ENCODE data around the gene ZNF775.
A peak's percentile ranks its signal among the peaks of the same experiment; 100 is the strongest.

ZNF775 gene

GRCh38 chr7:150374472-150374871 is 4.7 kb upstream of the ZNF775 start:
- ATAC-seq (ENCODE audit: insufficient read depth, low read depth) (no peak), DNase-seq (peak; percentile 25)
- peak overlapping the region; percentile 83 for H3K4me2 ChIP-seq (ENCODE audit: insufficient read depth, low read length)
- TF ChIP-seq EZH2 (IDR thresholded peaks at IDR 0.05; ENCODE audit: borderline replicate concordance, low read depth, low read length, severe bottlenecking), result no peak
- TF ChIP-seq, protein P1, sequence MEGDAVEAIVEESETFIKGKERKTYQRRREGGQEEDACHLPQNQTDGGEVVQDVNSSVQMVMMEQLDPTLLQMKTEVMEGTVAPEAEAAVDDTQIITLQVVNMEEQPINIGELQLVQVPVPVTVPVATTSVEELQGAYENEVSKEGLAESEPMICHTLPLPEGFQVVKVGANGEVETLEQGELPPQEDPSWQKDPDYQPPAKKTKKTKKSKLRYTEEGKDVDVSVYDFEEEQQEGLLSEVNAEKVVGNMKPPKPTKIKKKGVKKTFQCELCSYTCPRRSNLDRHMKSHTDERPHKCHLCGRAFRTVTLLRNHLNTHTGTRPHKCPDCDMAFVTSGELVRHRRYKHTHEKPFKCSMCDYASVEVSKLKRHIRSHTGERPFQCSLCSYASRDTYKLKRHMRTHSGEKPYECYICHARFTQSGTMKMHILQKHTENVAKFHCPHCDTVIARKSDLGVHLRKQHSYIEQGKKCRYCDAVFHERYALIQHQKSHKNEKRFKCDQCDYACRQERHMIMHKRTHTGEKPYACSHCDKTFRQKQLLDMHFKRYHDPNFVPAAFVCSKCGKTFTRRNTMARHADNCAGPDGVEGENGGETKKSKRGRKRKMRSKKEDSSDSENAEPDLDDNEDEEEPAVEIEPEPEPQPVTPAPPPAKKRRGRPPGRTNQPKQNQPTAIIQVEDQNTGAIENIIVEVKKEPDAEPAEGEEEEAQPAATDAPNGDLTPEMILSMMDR (IDR thresholded peaks at IDR 0.05; ENCODE audit: borderline replicate concordance, extremely low read depth, low read length, poor library complexity, severe bottlenecking), result no peak
- no peaks in the 10 kb centered on the region for H3K27me3 ChIP-seq (ENCODE audit: insufficient read depth, low read length, poor library complexity)
- H3K36me3 ChIP-seq (ENCODE audit: insufficient read depth, low read length), result peaks cover 59% of the 10 kb centered on the region
- peak overlapping the region; percentile 95 for H3K9ac ChIP-seq (ENCODE audit: low read depth, low read length)
- H3K4me1 ChIP-seq (ENCODE audit: insufficient read depth, low read length), result peaks cover 68% of the 10 kb centered on the region
- peaks cover 92% of the 10 kb centered on the region for H3K79me2 ChIP-seq (ENCODE audit: insufficient read depth, low read length)
- H4K20me1 ChIP-seq (ENCODE audit: insufficient read depth, low read length), result peaks cover 35% of the 10 kb centered on the region
- no peaks in the 10 kb centered on the region for H3K9me3 ChIP-seq (ENCODE audit: insufficient read depth, low read length, severe bottlenecking)
- peak overlapping the region; percentile 61 to 66; a peak in 3 of 4 replicates for H3K4me3 ChIP-seq (ENCODE audit: low read depth in 1 of 2, low read length in 2 of 2)
- H2AFZ ChIP-seq (ENCODE audit: low read depth, low read length), result no peak overlapping the region
- H3K27ac ChIP-seq (ENCODE audit: low read length), result peak overlapping the region; percentile 97

GRCh38 chr7:150375662-150376521 is 3.2 kb upstream of the ZNF775 start:
- Histone ChIP-seq H3K27me3 (ENCODE audit: insufficient read depth, low read length, poor library complexity) (no peaks in the 10 kb centered on the region), H3K4me2 (ENCODE audit: insufficient read depth, low read length) (peak overlapping the region; percentile 83), H3K27ac (ENCODE audit: low read length) (peak overlapping the region; percentile 98), H3K36me3 (ENCODE audit: insufficient read depth, low read length) (peaks cover 47% of the 10 kb centered on the region), H4K20me1 (ENCODE audit: insufficient read depth, low read length) (peaks cover 38% of the 10 kb centered on the region), H3K4me3 (ENCODE audit: low read depth in 1 of 2, low read length in 2 of 2) (peak overlapping the region in 1 of 2 experiments; percentile 42; a peak in 2 of 4 replicates), H3K9me3 (ENCODE audit: insufficient read depth, low read length, severe bottlenecking) (no peaks in the 10 kb centered on the region), H3K4me1 (ENCODE audit: insufficient read depth, low read length) (peaks cover 81% of the 10 kb centered on the region), H2AFZ (ENCODE audit: low read depth, low read length) (no peak overlapping the region), H3K9ac (ENCODE audit: low read depth, low read length) (peak overlapping the region; percentile 95), H3K79me2 (ENCODE audit: insufficient read depth, low read length) (peaks cover 92% of the 10 kb centered on the region)
- TF ChIP-seq, protein P1 (IDR thresholded peaks at IDR 0.05; ENCODE audit: borderline replicate concordance, extremely low read depth, low read length, poor library complexity, severe bottlenecking), result no peak
- TF ChIP-seq EZH2 (IDR thresholded peaks at IDR 0.05; ENCODE audit: borderline replicate concordance, low read depth, low read length, severe bottlenecking), result no peak
- no peak for ATAC-seq (ENCODE audit: insufficient read depth, low read depth)
- peak; percentile 60 for DNase-seq

DNA sequence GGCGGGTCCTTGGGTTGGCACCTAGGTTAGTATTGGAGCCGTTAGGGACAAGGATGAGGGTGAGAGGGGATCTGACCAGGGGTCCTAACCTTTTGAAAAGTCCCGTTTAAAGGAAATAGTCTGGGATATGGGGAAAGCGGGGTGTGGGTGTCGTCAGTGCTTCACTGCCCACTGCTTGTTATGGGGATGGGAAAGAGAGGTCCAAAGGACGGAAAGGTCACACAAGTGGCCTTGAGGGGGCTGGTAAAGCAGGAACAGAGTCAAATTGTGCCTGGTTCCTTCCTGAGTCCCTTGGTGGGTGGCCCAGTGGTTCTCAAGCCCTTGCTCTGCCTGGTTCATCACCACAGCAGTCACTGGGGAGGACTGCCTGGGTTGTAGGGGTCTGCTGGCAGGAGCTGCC is 2.6 kb upstream of the ZNF775 start:
- Histone ChIP-seq H4K20me1 (ENCODE audit: insufficient read depth, low read length) (peaks cover 34% of the 10 kb centered on the region), H3K4me1 (ENCODE audit: insufficient read depth, low read length) (peaks cover 82% of the 10 kb centered on the region), H3K9ac (ENCODE audit: low read depth, low read length) (peak overlapping the region; percentile 95), H3K27me3 (ENCODE audit: insufficient read depth, low read length, poor library complexity) (no peaks in the 10 kb centered on the region), H3K9me3 (ENCODE audit: insufficient read depth, low read length, severe bottlenecking) (no peaks in the 10 kb centered on the region), H3K79me2 (ENCODE audit: insufficient read depth, low read length) (peaks cover 92% of the 10 kb centered on the region), H3K4me3 (ENCODE audit: low read depth in 1 of 2, low read length in 2 of 2) (peak overlapping the region in 1 of 2 experiments; percentile 42; a peak in 2 of 4 replicates), H3K36me3 (ENCODE audit: insufficient read depth, low read length) (peaks cover 43% of the 10 kb centered on the region), H3K27ac (ENCODE audit: low read length) (peak overlapping the region; percentile 98), H2AFZ (ENCODE audit: low read depth, low read length) (no peak overlapping the region), H3K4me2 (ENCODE audit: insufficient read depth, low read length) (peak overlapping the region; percentile 83)
- DNase-seq (no peak), ATAC-seq (ENCODE audit: insufficient read depth, low read depth) (no peak)
- TF ChIP-seq EZH2 (IDR thresholded peaks at IDR 0.05; ENCODE audit: borderline replicate concordance, low read depth, low read length, severe bottlenecking), result no peak
- TF ChIP-seq, protein P1 (IDR thresholded peaks at IDR 0.05; ENCODE audit: borderline replicate concordance, extremely low read depth, low read length, poor library complexity, severe bottlenecking), result no peak

All from DND-41 (cell line).